Panc1 (cell line): Measurements from ENCODE around the gene ERG. TPM values are rescaled to one million over a fixed set of nuclear protein-coding genes. Genes with fewer than 3 reads are reported as not detected.

Experiments
- ATAC-seq: fragments of 200-7000 bp; cut with Tn5 transposase; 2 replicates; pipeline ENCODE4 v1.9.1; 2020; ENCODE audit warnings: mild to moderate bottlenecking, moderate library complexity
- BruUV-seq: library from RNA; stranded (reverse); fragments of 400-500 nt; replicated peaks from 2 replicates; lab custom pipeline; 2021; lab: Mats Ljungman, UMichigan
- CTCF ChIA-PET: fragments of 300-600 bp; sonication (Branson Sonifier 250); formaldehyde crosslinking; loops from one replicate; lab custom pipeline; 2022; ENCODE audit warnings: antibody characterized with exemption; lab: Charles Lee
- POLR2A ChIA-PET: fragments of 300-600 bp; sonication (Branson Sonifier 250); formaldehyde crosslinking; loops from one replicate; lab custom pipeline; 2022; ENCODE audit warnings: antibody characterized with exemption; lab: Charles Lee
- DNase-seq: peaks from one replicate; pipeline ENCODE4 v3.0.0-alpha.2; 2010; ENCODE audit warnings: low read depth, low spot score
- H3K27ac ChIP-seq: 2 replicates; pipeline ENCODE4 v1.5.1; 2011; ENCODE audit warnings: mild to moderate bottlenecking, low read length, inconsistent platforms
- H3K27me3 ChIP-seq: fragments of 200-500 bp; sonication (Bioruptor generic); 2 replicates; pipeline ENCODE4 v1.6.0; 2014; ENCODE audit warnings: low read length, inconsistent platforms; ENCODE audit not compliant: control insufficient read depth, insufficient read depth
- H3K36me3 ChIP-seq: fragments of 200-500 bp; sonication (Bioruptor generic); 2 replicates; pipeline ENCODE4 v1.5.1; 2014; ENCODE audit warnings: inconsistent platforms, mild to moderate bottlenecking, low read length, moderate library complexity; ENCODE audit not compliant: control insufficient read depth, insufficient read depth
- H3K4me1 ChIP-seq: 2 replicates; pipeline ENCODE4 v1.5.1; 2011; ENCODE audit warnings: inconsistent platforms, mild to moderate bottlenecking, low read length, moderate library complexity; ENCODE audit not compliant: control insufficient read depth, insufficient read depth
- H3K4me3 ChIP-seq, 2 experiments: 2 replicates each; pipeline ENCODE4 v1.5.1; 2011 to 2012; ENCODE audit warnings: low read depth in 2 of 2, low read length in 2 of 2, mild to moderate bottlenecking in 2 of 2, inconsistent platforms in 1 of 2, moderate library complexity in 1 of 2
- H3K9me3 ChIP-seq: fragments of 200-500 bp; sonication (Bioruptor generic); 2 replicates; pipeline ENCODE4 v1.5.1; 2014; ENCODE audit warnings: low read depth, mild to moderate bottlenecking, inconsistent platforms, low read length, moderate library complexity; ENCODE audit not compliant: control insufficient read depth, insufficient read depth
- POLR2AphosphoS5 ChIP-seq: IDR thresholded peaks from 2 replicates; pipeline ENCODE4 v1.6.1; 2012; ENCODE audit warnings: mild to moderate bottlenecking, low read depth, low read length, moderate library complexity
- REST ChIP-seq, 2 experiments: IDR thresholded peaks; 2 replicates each; pipeline ENCODE4 v1.6.1; 2011 to 2012; ENCODE audit warnings: low read depth in 2 of 2, control low read depth in 1 of 2, low read length in 1 of 2, mild to moderate bottlenecking in 1 of 2, moderate library complexity in 1 of 2; ENCODE audit not compliant: insufficient read depth in 1 of 2
- SIN3A ChIP-seq: IDR thresholded peaks from 2 replicates; pipeline ENCODE4 v1.6.1; 2012; ENCODE audit warnings: low read depth, mild to moderate bottlenecking, low read length, moderate library complexity, borderline replicate concordance; ENCODE audit not compliant: insufficient read depth
- TCF7L2 ChIP-seq: IDR thresholded peaks from 2 replicates; pipeline ENCODE4 v1.6.1; 2011; ENCODE audit warnings: mild to moderate bottlenecking, low read depth, low read length, inconsistent platforms
- in situ Hi-C: cut with HindIII; loops from 2 replicates; pipeline ENCODE4 v1.10.0; 2016; ENCODE audit warnings: low sequenced_read_pairs, low pct_unique_long_range_greater_than_20kb
- intact Hi-C: fragments of 100-400 bp; cut with micrococcal nuclease; formaldehyde crosslinking; loops from one replicate; pipeline ENCODE4 v1.10.0; 2022; ENCODE audit not compliant: unreplicated experiment
- total RNA-seq: library from RNA; stranded (reverse); gene quantifications from one replicate; pipeline ENCODE4 v1.2.1, GENCODE V29; 2021; ENCODE audit not compliant: unreplicated experiment
- TF ChIP-seq, protein P1 (sequence below): fragments of 450-650 bp; IDR thresholded peaks from 2 replicates; pipeline ENCODE4 v1.5.1; 2017; ENCODE audit warnings: mild to moderate bottlenecking

The ERG gene
- total RNA-seq, 1 experiment from 2014 or later, result 0.49 TPM

- no peak overlapping the region for H3K4me3 ChIP-seq
- ATAC-seq (no peak), DNase-seq (no peak)
- H3K36me3 ChIP-seq, result no peaks in the 10 kb centered on the region
- in situ Hi-C loops, result no loop called here
- no peak overlapping the region for H3K27ac ChIP-seq
- H3K27me3 ChIP-seq, result no peaks in the 10 kb centered on the region
- BruUV-seq, result no TSS peak
- ChIA-PET POLR2A (no interaction called here), CTCF (no interaction called here)
- H3K9me3 ChIP-seq, result no peaks in the 10 kb centered on the region
- TF ChIP-seq, protein P1, sequence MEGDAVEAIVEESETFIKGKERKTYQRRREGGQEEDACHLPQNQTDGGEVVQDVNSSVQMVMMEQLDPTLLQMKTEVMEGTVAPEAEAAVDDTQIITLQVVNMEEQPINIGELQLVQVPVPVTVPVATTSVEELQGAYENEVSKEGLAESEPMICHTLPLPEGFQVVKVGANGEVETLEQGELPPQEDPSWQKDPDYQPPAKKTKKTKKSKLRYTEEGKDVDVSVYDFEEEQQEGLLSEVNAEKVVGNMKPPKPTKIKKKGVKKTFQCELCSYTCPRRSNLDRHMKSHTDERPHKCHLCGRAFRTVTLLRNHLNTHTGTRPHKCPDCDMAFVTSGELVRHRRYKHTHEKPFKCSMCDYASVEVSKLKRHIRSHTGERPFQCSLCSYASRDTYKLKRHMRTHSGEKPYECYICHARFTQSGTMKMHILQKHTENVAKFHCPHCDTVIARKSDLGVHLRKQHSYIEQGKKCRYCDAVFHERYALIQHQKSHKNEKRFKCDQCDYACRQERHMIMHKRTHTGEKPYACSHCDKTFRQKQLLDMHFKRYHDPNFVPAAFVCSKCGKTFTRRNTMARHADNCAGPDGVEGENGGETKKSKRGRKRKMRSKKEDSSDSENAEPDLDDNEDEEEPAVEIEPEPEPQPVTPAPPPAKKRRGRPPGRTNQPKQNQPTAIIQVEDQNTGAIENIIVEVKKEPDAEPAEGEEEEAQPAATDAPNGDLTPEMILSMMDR, result no peak
- TF ChIP-seq REST (IDR thresholded peaks at IDR 0.05; ENCODE audit: insufficient read depth in 1 of 2, low read depth in 2 of 2, low read length in 1 of 2), result no peak
- TF ChIP-seq POLR2AphosphoS5, result no peak
- TF ChIP-seq SIN3A, result no peak
- TF ChIP-seq TCF7L2, result no peak
- H3K4me1 ChIP-seq, result no peaks in the 10 kb centered on the region
- intact Hi-C loops, result no loop called here
Measured at GRCh38 chr21:38460171-38460742, 38.0 kb downstream of the ERG start.

DNA sequence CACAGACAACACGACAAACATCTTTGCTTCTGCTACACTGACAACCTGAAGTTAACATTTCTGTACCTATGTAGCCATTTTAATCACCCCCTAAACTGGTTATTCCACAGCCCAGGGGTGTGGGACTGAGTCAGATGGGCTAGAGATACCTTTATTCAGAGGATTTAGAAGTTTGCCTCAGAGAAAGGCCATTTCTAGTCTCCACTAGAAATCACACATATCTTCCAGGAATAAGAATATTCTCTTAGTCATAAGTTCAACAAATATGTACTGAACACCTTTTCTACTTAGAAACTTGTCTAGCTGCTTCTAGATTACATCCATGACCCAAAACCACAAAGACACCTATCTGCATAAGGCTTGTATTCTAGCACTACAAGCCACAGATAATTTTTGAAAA, 38.8 kb downstream of the ERG start:
- intact Hi-C loops, result no loop called here
- Histone ChIP-seq H3K27ac (no peak overlapping the region), H3K9me3 (no peaks in the 10 kb centered on the region), H3K4me3 (no peak overlapping the region), H3K36me3 (no peaks in the 10 kb centered on the region), H3K4me1 (no peaks in the 10 kb centered on the region), H3K27me3 (no peaks in the 10 kb centered on the region)
- TF ChIP-seq SIN3A, result no peak
- no peak for TF ChIP-seq TCF7L2
- TF ChIP-seq, protein P1, result no peak
- no peak for TF ChIP-seq POLR2AphosphoS5
- no peak for TF ChIP-seq REST (IDR thresholded peaks at IDR 0.05; ENCODE audit: insufficient read depth in 1 of 2, low read depth in 2 of 2, low read length in 1 of 2)
- in situ Hi-C loops, result no loop called here
- ChIA-PET CTCF (no interaction called here), POLR2A (no interaction called here)
- ATAC-seq, result no peak
- BruUV-seq, result no TSS peak
- DNase-seq, result no peak
